ENCODE measurements around the gene ZC3H18.

DNA sequence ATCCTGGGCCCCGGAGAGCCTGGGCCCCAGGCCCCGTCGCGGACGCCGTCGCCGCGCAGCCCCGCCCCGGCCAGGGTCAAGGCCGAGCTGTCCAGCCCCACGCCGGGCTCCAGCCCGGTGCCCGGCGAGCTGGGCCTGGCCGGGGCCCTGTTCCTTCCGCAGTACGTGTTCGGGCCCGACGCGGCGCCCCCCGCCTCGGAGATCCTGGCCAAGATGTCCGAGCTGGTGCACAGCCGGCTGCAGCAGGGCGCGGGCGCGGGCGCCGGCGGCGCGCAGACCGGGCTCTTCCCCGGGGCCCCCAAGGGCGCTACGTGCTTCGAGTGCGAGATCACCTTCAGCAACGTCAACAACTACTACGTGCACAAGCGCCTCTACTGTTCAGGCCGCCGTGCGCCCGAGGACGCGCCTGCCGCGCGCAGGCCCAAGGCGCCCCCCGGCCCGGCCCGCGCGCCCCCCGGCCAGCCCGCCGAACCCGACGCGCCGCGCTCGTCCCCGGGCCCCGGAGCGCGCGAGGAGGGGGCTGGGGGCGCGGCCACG, 36.8 kb upstream of the ZC3H18 start:
- no peak for TF ChIP-seq ZNF274 (IDR thresholded peaks at IDR 0.05; ENCODE audit: low read depth, low read length)
- no peak for TF ChIP-seq YY1 (IDR thresholded peaks at IDR 0.05; ENCODE audit: insufficient read depth, insufficient read length)
- TF ChIP-seq SUZ12 (IDR thresholded peaks at IDR 0.05; ENCODE audit: extremely low read depth, insufficient read depth, insufficient read length) = no peak
